HG03039 (cell line): ENCODE results near the gene WASHC1.
"Not testable (repeated sequence)": the region's sequence is repeated elsewhere in the genome, so short reads cannot be mapped to it uniquely, and the experiment has no call there.

Source experiments
- ATAC-seq: cut with Tn5 transposase; IDR thresholded peaks from one replicate; pipeline ENCODE4 v1.9.1; 2021; ENCODE audit warnings: mild to moderate bottlenecking, moderate library complexity; ENCODE audit not compliant: unreplicated experiment

Gene WASHC1

DNA sequence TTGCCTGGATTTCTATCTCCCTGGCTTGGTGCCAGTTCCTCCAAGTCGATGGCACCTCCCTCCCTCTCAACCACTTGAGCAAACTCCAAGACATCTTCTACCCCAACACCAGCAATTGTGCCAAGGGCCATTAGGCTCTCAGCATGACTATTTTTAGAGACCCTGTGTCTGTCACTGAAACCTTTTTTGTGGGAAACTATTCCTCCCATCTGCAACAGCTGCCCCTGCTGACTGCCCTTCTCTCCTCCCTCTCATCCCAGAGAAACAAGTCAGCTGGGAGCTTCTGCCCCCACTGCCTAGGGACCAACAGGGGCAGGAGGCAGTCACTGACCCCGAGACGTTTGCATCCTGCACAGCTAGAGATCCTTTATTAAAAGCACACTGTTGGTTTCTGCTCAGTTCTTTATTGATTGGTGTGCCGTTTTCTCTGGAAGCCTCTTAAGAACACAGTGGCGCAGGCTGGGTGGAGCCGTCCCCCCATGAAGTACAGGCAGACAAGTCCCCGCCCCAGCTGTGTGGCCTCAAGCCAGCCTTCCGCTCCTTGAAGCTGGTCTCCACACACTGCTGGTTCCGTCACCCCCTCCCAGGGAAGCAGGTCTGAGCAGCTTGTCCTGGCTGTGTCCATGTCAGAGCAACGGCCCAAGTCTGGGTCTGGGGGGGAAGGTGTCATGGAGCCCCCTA is 15.0 kb downstream of the WASHC1 start:
- not testable (repeated sequence) for ATAC-seq

GRCh38 chr9:11206-11605 is 18.1 kb downstream of the WASHC1 start:
- ATAC-seq, result not testable (repeated sequence)

- not testable (repeated sequence) for ATAC-seq
These were observed 18.6 kb downstream of the WASHC1 start for GRCh38 chr9:10653-11053.

DNA sequence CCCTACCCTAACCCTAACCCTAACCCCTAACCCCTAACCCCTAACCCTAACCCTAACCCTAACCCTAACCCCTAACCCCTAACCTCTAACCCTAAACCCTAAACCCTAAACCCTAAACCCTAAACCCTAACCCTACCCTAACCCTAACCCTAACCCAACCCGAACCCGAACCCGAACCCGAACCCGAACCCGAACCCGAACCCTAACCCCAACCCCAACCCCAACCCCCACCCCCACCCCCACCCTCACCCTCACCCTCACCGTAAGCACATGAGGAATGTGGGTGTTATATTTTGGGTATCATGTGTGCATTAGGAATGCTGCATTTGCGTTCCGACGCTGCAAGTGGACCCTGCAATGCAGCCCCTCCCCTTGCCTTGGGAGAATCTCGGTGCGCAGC is 19.0 kb downstream of the WASHC1 start:
- not testable (repeated sequence) for ATAC-seq
